Measurements from ENCODE around the gene UGT3A2.

The UGT3A2 gene, protein sequence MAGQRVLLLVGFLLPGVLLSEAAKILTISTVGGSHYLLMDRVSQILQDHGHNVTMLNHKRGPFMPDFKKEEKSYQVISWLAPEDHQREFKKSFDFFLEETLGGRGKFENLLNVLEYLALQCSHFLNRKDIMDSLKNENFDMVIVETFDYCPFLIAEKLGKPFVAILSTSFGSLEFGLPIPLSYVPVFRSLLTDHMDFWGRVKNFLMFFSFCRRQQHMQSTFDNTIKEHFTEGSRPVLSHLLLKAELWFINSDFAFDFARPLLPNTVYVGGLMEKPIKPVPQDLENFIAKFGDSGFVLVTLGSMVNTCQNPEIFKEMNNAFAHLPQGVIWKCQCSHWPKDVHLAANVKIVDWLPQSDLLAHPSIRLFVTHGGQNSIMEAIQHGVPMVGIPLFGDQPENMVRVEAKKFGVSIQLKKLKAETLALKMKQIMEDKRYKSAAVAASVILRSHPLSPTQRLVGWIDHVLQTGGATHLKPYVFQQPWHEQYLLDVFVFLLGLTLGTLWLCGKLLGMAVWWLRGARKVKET

DNA sequence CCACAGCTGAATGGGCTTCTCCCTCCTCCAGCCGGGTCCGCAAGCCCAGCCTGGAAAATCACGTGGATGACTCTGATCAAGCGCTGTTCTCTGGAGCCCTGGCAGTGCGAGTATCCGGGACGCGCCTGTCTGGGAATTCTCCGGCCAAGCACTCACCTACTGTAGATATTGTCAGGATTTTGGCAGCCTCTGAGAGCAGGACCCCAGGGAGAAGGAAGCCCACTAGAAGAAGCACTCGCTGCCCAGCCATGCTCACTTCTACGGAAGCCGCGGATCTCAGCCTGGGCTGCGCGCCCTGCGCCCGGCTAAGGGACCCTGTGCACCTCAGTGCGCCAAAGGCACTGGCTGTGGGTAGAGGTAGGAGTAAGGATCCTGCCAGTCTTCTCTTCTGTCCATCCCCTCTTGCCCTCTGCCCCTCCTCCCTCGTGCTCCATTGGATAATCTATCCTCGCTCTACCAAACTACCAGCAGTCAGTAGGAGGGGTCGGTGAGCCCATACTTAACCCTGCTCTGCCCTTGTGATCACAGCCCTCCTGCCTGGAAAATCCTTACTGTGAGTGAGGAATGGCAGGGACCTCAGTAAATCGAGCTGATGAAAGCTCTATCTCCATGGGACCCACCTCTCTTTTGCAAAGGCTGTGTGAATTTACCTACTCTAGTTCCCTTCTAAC is at the start of gene UGT3A2:
TSS of gene UGT3A2 (minus strand) at position 343 of the 671 bp plus-strand sequence. CDS start at position 250, 93 bp downstream.
- no peak for DNase-seq

DNA sequence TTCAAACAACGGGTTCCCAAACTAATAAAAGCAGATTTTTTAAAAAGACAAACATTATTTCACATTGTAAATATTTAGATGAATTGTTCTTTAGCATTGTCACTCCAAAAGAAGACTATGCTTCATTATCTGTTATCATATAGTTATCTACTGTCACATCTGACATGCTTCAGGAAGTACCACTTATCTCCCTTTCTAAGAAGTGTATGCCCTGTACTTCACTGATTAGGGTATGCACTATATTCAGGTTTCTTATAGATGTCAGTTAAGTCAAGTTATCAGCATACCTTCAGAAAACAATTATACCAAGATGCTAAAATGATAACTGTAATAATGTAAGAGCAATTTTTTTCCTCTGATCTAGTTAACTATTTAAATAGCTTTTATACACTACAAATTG is 44.6 kb upstream of the UGT3A2 start:
- DNase-seq = no peak

DNA sequence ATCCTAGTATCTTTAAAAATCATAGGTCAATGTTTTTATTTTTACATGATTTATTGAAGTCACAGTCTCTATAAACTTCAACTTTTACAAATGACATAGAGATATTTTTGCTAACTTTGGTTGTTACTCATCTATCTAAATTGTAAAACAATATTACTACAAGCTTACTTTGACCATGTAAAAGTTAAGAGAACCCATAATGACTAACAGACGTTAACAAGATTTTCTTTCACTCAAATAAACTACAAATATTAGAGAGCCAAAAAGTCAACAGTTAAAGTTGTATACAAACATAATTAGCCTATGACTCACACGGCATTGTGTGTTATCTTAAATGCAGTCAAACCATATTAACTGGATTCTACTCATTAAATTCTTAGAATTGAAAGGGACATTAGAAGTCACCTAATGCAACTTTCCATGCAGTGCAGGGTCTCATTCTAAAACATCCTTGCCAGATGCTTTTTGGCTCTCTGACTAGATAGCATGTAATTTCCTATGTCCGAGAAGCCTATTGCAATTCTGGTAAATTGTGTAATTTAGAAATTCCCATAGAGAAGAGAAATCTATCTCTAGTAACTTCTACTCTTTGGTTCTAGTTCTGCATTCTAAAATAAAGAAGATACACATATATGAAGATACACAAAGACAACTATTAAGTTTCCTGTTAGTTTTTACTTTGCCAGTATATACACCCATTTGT is 42.2 kb upstream of the UGT3A2 start:
- no peak for DNase-seq

DNA sequence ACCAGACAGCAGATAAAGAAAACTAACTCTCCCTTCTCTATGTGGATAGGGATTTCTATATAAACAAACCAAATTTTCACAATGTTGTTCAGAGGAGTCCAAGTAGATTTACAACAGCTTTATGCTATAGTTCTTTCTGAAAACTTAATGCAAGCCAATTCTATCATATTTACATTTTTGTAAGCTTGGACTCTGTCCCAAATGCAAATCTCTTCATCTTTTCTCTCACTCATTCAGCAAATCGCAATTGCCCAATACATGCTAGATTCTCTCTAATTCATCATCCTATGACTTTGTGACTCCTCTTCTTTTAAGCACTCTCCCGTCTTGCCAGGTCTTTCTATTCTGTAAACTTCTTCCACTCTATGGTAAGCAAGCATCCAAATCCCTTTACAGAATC is 39.1 kb upstream of the UGT3A2 start:
- no peak for DNase-seq

DNA sequence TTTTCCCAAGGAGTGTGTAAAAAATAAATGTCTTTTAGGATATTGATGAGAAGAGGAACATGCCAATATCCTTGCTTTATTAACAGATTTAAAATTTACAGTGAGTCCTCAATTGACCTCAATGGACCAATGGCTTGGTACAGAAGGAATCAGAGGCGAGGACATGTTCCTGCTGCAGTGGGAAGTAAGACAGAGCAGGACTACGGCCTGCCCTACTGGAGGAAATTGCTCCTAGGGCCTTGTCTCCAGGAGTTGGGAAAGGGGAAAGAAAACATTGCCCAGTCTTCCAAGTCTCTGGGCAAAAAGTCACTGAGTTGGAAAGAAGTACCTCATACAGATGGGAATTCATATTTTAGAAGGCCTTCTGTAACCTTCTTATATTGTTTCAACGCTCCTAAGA is 33.1 kb upstream of the UGT3A2 start:
- DNase-seq = no peak

DNA sequence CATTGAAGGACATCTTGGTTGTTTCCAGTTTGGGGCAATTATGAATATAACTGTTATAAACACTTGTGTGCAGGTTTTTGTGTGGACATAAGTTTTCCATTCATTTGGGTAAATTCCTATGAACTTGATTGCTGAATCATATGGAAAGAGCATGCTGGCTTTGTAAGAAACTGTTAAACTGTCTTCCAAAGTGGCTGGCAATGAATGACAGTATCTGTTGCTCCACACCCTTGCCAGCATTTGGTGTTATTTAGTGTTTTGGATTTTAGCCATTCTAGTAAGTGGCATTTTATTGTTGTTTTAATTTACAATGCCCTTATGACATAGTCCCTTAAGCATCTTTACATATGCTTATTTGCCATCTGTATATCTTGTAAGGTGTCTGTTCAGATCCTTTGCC is 29.8 kb upstream of the UGT3A2 start:
- no peak for DNase-seq

DNA sequence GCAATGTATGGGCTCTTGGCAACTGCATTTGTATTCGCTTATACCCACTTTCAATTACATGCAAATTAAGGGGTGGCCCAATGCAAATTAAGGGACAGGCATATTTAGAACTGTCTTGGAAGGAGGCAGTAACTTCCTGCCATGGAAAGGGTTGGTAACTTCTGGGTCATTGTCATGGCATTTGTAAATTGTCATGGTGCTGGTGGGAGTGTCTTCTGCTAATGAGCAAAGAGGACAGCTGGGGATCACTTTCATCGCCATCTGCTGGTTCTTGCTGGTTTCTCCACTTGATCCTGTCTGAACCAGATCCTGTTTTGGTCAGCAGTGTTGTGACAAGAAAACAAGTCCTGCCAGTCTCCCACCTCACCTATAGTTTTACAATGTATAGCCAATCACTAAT is 23.3 kb upstream of the UGT3A2 start:
- no peak for DNase-seq

DNA sequence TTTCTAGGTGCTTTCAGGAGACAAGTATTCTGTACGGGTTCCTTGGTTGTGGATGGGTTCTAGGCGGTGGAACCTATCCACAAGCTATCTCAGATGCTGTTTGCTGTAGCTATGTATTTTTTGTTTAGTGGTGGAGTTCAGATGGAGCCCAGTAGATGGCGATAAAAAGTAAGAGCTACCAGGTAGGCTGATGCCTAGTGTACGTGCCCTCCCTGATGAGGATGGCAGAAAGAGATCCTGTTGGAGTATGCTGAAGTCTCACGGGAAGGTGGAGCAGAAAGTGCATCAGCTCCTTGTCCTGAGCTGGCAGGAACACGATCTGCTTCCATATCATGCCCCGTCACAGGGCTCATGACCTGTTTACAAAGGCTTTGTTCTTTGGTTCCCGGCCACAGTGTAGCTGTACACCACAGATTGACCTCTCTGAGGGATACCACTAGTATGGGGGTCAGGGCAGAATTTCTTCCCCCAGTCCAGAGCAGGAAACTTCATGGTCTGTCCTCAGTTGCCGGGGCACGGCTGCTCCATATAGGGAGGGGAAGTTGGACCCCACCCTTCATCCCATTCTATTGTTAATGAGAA is 12.6 kb upstream of the UGT3A2 start:
- DNase-seq = peak in 1 of 2 donors; percentile 14

DNA sequence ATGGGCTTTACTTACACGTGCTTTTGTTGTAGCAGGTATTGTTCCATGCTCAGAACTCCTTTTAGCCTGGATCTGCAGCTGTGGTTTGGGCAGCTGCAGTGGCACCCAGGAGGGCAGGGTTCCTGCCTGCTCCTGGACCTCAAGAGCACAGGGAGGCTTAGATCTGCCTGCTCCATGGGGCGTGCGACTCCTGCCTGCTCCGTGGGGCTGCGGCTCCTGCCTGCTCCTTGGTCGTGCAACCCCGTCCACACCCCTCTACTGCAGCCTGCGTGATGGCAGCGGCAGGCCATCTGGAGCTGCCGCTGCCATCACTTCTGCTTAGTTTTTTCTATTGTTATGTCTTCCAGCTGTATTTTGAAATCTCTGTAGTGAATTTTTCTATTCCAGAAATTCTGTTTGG is 11.7 kb upstream of the UGT3A2 start:
- DNase-seq = no peak

DNA sequence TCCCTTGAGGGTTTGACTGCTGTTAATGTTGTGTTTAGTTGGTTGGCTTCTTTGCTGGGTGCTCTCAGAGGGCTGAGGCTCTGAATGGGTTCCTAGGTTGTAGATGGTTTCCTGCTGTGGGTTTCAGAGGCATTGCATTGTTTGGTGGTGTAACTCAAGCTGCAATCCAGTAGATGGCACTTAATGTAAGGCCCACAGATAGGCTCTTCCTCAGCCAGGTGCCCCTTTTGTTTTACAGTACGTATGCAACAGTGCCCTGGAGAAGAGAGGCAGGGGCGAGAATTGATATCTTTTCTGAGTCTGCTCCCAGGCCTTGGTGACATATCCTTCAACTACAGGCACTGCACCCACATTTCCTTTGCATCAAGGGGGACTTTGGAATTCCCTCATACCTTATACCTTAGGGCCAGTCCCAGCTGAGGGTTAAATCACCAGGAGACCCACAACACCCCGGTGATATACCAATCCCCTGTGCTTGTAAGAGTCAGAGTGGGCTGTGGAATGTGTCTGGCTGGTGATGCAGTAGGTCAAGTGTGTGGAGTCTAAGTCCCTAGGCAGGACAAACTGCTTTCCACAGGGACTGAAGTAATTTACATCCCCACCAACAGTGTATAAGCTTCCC is 7.0 kb upstream of the UGT3A2 start:
- DNase-seq = no peak

DNA sequence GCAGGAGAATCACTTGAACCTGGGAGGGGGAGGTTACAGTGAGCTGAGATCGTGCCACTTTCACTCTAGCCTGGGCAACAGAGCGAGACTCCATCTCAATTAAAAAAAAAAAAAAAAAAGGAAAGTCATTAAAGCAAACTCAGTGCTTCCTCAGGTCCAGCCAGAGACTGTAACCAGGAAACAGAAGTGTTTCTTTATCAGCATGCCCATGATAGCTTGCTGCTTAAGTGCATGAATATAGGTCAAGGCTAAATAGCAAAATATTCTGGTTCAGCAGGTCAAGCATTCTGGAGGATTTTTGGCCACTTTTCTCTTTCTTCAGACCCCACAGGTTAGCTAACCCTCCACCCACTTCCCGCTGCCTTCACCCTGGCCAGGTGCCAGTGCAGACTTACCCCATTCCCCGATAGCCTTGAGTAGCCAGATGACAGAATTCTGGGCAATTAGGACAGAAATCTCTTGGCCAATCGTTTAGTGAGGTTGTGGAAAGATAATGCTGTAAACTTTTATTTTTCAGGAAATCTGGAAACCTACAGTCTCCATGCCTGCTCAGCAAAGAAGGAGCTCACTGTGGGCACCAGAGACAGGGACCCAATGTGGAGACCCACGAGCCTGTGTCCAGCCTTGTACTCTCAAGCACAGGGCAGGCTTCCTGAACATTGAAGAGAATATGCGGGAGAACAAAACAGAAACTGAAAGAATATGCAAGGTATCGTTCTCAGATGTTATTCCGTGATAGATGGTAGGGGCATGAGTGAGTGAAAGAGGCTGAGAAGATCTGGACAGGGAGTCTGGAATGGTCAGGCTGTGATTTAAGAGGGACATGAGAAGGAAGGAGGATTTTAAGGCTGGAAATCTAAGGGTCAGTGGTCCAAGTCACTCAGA is 4.2 kb upstream of the UGT3A2 start:
- no peak for DNase-seq

DNA sequence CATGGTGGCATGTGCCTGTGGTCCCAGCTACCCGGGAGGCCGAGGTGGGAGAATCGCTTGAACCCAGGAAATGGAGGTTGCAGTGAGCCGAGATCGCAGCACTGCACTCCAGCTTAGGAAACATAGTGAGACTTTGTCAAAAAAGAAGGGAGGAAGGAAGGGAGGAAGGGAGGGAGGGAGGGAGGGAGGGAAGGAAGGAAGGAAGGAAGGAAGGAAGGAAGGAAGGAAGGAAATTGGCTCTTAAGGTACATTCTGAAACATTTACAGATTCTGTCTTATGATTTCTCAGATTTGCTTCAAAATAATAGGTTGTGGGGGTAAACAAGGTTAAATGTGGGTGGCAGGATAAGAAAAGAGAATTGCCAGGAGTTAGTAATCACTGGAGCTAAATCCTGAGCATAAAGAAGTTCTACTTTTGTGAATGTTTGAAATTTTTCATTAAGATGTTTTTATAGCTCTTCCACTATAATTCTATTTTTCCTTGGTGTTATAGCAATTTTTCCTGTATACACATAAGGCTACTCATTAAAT is 2.1 kb upstream of the UGT3A2 start:
- DNase-seq = no peak

DNA sequence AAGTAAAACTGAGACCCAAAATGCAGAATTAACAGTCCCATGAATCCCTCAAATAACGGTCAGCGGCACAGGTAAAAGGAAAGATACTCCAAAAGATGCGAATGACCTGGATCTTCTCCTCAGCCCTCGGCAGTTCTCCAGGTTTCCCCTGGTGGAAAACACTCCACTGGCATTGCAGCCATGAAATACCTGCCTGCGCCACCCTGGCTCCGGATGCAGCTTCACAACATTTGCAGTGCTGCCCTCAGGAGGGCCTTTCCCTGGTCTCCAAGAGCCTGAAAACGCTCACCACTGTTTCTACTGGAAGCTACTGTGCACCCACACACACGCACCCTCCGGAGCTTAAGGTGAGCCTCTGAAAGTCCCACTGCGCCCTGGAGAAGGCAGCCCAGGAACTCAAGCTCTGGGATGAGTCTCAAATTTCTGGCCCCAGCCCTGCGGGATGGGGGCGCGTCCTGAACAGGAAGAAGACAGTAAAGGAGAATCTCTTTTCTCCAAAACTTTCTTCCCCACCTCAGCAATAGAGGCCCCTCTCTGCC is 612 bp downstream of the UGT3A2 start:
- no peak for DNase-seq

DNA sequence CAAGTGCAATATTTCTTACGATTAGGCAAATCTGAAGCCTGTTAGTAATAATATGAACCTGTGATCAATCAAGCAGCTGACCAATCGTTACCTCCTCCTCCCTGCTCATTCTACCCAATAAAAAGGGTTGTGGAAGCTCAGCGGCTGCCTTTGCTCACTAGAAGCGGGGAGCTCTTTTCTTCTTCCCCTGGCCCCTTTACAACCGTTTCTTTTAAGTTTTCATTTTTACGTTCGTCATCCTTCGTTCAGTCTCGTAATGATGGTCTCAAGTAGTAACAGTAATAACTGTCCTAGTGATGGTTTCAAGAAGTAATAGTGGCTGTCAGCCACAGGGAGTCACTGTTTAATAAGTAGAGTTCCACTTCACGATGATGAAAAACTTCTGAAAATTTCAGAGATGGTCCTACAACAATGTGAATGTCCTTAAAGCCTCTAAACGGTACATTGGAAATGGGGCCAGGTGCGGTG is 6.2 kb downstream of the UGT3A2 start:
- no peak for DNase-seq

DNA sequence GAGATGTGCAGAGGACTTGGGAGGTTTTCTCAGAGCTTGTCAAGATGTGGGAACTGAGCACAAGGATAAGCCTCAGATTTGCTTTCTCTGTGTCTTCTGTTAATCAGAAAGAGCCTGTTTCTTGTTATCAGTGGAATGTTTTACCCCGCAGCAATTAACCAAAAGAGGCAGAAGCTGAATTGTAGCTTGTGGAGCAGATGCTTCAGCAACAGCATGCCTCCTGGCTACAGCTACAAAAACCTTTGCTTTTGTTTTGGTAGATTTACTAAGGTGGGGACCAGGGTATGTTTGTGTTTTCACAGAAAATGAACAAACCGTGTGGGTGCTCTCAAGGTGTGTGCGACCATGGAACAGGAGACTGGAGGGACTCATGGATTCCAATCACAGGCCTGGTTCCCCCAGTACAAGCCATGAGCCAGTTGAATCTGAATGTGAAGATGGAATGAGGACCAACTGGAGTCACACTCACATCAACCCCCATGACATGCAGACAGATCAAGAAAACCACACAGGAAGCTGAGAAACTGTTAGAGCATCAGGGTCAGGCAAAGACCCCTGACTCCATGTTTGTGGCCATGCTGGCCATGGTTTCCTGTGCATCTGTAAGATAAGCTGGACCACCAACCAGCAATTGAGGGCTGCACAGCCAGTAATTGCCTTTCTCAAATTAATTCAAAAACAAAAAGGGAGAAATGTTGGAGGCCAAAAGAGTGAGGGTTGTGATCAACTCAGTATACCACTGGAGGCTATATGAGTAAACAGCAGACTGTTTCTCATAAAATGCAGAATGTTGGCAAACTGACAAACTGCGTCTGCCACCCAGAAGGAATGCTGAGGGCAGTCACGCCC is 6.9 kb downstream of the UGT3A2 start:
- no peak for DNase-seq

DNA sequence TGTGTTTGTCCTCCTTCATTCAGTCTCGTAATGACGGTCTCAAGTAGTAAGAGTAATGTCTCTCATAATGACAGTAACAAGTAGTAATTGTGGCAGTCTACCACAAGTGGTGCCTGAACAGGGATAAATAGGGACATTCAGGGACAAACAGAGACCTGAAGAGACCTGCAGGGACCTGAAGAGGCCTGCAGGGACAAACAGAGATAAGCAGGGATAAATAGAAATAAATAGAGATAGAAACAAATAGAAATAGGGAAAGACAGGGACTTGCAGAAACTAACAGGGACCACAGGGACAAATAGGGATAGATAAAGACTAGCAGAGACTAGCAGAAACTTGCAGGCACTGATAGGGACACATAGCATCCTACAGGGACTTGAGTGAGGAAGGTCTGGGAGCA is 7.9 kb downstream of the UGT3A2 start:
- DNase-seq = no peak

DNA sequence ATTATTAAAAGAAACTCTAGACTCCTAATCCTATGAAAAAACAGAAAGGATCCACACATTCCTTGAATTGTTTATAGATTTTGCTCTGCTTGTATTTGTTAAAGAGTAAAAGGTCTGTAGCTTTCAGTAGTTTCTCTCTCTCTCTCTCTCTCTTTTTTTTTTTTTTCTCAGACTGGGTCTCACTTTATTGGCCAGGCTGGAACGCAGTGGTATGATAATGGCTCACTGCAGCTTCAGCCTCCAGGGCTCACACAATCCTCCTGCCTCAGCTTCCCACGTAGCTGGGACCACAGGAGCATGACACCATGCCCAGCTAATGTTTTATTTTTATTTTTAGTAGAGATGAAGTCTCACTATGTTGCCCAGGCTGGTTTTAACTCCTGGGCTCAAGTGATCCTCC is 9.3 kb downstream of the UGT3A2 start:
- no peak for DNase-seq

DNA sequence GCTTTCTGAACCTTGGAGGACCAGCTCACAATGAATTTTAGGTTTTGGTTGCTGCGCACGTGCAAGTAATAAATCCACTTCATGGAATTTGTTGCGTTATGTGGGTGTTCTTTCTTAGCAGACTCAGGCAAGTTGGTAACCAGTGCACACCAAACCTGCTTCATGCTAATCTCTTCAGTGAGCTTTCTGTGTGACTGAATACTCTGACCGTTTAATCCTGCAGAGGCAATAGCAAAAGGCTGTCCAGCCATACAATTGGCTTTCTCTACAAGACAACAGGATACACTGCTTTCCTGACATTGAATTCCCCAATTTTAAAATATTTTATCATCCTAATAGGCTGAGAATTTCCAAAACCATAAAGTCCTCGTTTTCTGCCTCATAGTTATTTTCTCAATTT is 10.3 kb downstream of the UGT3A2 start:
- no peak for DNase-seq

DNA sequence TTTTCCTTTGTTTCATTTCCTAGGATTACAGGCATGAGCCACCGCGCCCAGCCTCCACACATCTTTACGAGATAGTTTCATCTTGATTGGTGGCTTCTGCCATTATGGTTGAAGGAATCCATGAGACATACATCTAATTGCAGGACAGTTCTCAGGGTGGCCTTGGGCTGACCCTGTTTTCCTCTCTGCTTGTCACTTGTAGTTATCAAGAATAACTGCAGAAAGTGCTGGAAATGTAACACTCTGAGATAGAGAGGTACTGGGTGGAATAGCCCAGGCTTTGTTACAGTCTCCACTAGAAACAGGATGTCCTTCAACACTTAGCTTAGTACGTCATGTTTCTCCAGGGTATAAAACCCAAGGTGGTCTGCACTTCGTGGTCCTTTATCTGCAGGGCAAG is 10.7 kb downstream of the UGT3A2 start:
- DNase-seq = no peak

DNA sequence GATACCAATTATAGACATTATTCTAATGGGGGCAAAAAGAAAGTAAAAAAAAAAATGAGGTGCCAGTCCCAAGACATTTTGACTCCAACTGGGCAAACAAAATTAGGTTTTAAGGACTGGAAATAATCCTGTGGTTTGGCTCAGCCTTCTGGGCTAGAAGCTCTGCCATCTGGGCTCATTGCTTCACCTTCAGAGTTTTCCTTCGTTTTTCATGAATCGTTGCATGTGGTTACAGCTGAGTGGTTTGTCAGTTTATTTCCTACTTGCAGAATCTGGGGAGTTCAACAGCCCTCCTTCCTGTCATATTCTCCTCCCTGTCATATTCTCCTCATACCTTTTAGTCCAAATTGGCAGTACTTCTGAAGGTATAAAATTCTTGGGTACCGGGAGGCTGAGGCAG is 12.0 kb downstream of the UGT3A2 start:
- DNase-seq = no peak

Data from activated CD4-positive, alpha-beta T cell treated with anti-CD3 and anti-CD28 coated beads for 4 hours (primary cell).